Fibroblast of pulmonary artery (primary cell): ENCODE data around the gene MORC2.

ENCODE experiments used
- DNase-seq: peaks from one replicate; pipeline ENCODE4 v3.0.0-alpha.2; 2010; ENCODE audit warnings: low read depth
- H3K4me3 ChIP-seq: replicated peaks from 2 replicates; pipeline ENCODE4 v1.5.1; 2011; ENCODE audit warnings: low read depth, mild to moderate bottlenecking, control low read depth, low read length, moderate library complexity
- CTCF ChIP-seq: IDR thresholded peaks from 2 replicates; pipeline ENCODE4 v1.5.1; 2011; ENCODE audit warnings: mild to moderate bottlenecking, control low read depth, low read length, inconsistent platforms; ENCODE audit errors: missing control alignments

Gene MORC2

GRCh38 chr22:30881361-30882183, 87.0 kb downstream of the MORC2 start:
- no peak for TF ChIP-seq CTCF
- no peak for DNase-seq
- H3K4me3 ChIP-seq: no peak overlapping the region

GRCh38 chr22:30880847-30881246, 87.7 kb downstream of the MORC2 start:
- H3K4me3 ChIP-seq: no peak overlapping the region
- no peak for TF ChIP-seq CTCF
- no peak for DNase-seq

DNA sequence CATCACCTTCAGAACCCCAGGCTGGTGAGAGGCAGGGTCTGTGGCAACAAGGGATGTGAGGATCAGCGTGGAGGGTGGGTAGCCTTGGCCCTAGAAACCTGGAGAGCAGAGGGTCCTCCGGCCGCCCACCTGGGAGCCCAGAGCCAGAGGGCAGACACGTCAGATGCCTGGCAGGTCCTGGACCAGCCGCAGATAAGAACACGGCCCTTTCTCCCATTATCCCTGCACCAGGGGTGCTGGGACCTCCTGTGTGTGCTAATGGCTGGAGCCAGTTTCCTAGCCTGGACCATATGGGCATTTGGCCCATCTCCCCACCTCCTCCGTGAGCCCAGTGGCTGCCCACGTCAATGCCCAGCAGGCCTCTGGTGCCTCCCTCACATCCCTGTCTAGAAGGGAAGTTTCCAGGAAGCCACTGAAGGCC, 88.4 kb downstream of the MORC2 start:
- DNase-seq: no peak
- no peak for TF ChIP-seq CTCF
- H3K4me3 ChIP-seq: no peak overlapping the region

- no peak for TF ChIP-seq CTCF
- DNase-seq: no peak
- H3K4me3 ChIP-seq: no peak overlapping the region
These were observed 89.2 kb downstream of the MORC2 start for GRCh38 chr22:30879415-30879797.

- no peak overlapping the region for H3K4me3 ChIP-seq
- no peak for DNase-seq
- TF ChIP-seq CTCF: no peak
These were observed 89.8 kb downstream of the MORC2 start for GRCh38 chr22:30878516-30879414.

- no peak for DNase-seq
- H3K4me3 ChIP-seq: no peak overlapping the region
- TF ChIP-seq CTCF: no peak
These were observed 90.7 kb downstream of the MORC2 start for GRCh38 chr22:30877662-30878515.
